Mammary epithelial cell (primary cell): ENCODE data around the gene POU2F1.

Experiments
- EZH2 ChIP-seq: IDR thresholded peaks from 2 replicates; pipeline ENCODE4 v1.6.1; 2012; ENCODE audit warnings: low read length, inconsistent platforms, borderline replicate concordance
- TF ChIP-seq, protein P1 (sequence below), 2 donors: IDR thresholded peaks in 1 of 2; conservative IDR thresholded peaks in 1 of 2; 2 replicates each; pipeline ENCODE4 v1.5.1; 2011 to 2012; ENCODE audit warnings: inconsistent platforms in 2 of 2, low read length in 2 of 2, mild to moderate bottlenecking in 2 of 2, control low read depth in 1 of 2, low read depth in 1 of 2; ENCODE audit not compliant: insufficient read depth in 1 of 2; ENCODE audit errors: extremely low read depth in 1 of 2

DNA sequence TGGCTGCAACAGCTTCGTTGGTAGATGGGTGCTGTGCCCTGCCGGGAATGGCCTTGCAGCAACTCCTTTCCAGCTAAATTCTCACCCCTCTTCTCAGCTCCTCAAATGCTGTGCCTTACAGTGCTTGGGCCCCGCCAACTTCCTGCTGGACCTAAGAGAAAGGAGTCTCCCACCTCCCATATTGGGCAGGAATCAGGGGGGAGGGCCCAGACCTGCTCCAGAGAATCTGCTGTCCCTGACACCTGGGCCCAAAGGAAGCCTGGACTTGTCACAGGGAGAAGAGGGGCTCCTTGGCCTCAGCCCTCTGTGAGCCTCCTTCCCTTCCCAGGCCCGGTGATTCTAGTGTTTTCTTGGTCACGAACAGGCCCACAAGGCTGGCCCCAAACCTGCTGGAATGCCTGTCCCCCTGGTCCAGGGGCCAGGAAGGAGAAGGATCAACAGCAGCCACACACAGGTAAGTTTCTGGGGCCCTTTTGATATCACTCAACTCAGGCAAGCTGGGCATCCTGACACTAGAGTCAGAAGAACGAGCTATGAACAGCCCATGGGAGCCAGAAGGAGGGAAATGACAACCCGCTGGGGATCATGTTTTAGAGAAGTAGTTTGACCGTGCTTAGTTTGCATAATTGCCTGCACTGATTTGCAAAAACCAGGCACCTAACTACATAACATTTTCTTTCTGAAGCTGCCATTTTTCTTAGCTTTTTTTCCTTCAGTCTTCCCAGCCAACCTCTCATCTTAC, 211.4 kb downstream of the POU2F1 start:
- TF ChIP-seq, protein P1, sequence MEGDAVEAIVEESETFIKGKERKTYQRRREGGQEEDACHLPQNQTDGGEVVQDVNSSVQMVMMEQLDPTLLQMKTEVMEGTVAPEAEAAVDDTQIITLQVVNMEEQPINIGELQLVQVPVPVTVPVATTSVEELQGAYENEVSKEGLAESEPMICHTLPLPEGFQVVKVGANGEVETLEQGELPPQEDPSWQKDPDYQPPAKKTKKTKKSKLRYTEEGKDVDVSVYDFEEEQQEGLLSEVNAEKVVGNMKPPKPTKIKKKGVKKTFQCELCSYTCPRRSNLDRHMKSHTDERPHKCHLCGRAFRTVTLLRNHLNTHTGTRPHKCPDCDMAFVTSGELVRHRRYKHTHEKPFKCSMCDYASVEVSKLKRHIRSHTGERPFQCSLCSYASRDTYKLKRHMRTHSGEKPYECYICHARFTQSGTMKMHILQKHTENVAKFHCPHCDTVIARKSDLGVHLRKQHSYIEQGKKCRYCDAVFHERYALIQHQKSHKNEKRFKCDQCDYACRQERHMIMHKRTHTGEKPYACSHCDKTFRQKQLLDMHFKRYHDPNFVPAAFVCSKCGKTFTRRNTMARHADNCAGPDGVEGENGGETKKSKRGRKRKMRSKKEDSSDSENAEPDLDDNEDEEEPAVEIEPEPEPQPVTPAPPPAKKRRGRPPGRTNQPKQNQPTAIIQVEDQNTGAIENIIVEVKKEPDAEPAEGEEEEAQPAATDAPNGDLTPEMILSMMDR (conservative IDR thresholded peaks at IDR 0.05 in 1 of 2, IDR thresholded peaks at IDR 0.05 in 1 of 2; ENCODE audit: extremely low read depth in 1 of 2, insufficient read depth in 1 of 2, low read depth in 1 of 2, low read length in 2 of 2): no peak
- TF ChIP-seq EZH2: no peak
